HepG2 (cell line): ENCODE results near the gene EPO. TPM values are rescaled to one million over a fixed set of nuclear protein-coding genes. Genes with fewer than 3 reads are reported as not detected.
A peak's percentile ranks its signal among the peaks of the same experiment; 100 is the strongest.

ENCODE experiments used
- ATAC-seq: fragments of 200-7000 bp; cut with Tn5 transposase; 3 replicates; pipeline ENCODE4 v1.9.1; 2020; ENCODE audit warnings: mild to moderate bottlenecking, moderate library complexity
- BruUV-seq: library from RNA; stranded (reverse); fragments of 400-500 nt; replicated peaks from 2 replicates; lab custom pipeline; 2021; lab: Mats Ljungman, UMichigan
- CTCF ChIA-PET: fragments of 300-600 bp; formaldehyde crosslinking; extraction: SDS; loops from one replicate; lab custom pipeline; 2021; ENCODE audit warnings: low total read pairs, inconsistent platforms, low intra/inter-chr PET ratio; lab: Yijun Ruan, JAX
- POLR2A ChIA-PET: fragments of 350-600 bp; sonication (Branson Sonifier 250); formaldehyde crosslinking; loops from one replicate; lab custom pipeline; 2020; ENCODE audit warnings: antibody characterized with exemption, inconsistent platforms; lab: Yijun Ruan, JAX
- DNase-seq: peaks from one replicate; pipeline ENCODE4 v3.0.0-alpha.2; 2015; ENCODE audit warnings: low spot score
- FAIRE-seq: peaks from 3 replicates; lab custom pipeline; 2011; peaks lifted over from hg19 to GRCh38; lab: Jason Lieb, UNC
- H2AFZ ChIP-seq: one replicate; pipeline ENCODE4 v1.6.1; 2011; ENCODE audit warnings: low read length, inconsistent platforms
- H3K27ac ChIP-seq: fragments of 300-600 bp; 3 replicates; pipeline ENCODE4 v1.8.0; 2011; ENCODE audit warnings: mixed run types, mild to moderate bottlenecking, mixed read lengths, low read length, inconsistent platforms; ENCODE audit not compliant: insufficient read depth; ENCODE audit errors: extremely low read length
- H3K27me3 ChIP-seq, 2 experiments: fragments of 200-600 bp in 1 of 2; 2 replicates in 1 of 2; 3 replicates in 1 of 2; pipeline versions ENCODE4 v1.6.0 to v1.8.0; 2011; ENCODE audit warnings: low read length in 2 of 2, mild to moderate bottlenecking in 2 of 2, moderate library complexity in 2 of 2, inconsistent platforms in 1 of 2; ENCODE audit not compliant: insufficient read depth in 2 of 2, control insufficient read depth in 1 of 2
- H3K36me3 ChIP-seq, 2 experiments: fragments of 200-600 bp in 1 of 2; replicated peaks in 1 of 2; 2 replicates in 1 of 2; 3 replicates in 1 of 2; pipeline versions ENCODE4 v1.5.1 to v1.8.0; 2011; ENCODE audit warnings: low read length in 2 of 2, inconsistent platforms in 1 of 2; ENCODE audit not compliant: insufficient read depth in 2 of 2, control insufficient read depth in 1 of 2
- H3K4me1 ChIP-seq: 2 replicates; pipeline ENCODE4 v1.5.1; 2012; ENCODE audit warnings: low read length, inconsistent platforms; ENCODE audit not compliant: insufficient read depth
- H3K4me2 ChIP-seq: 2 replicates; pipeline ENCODE4 v1.6.0; 2011; ENCODE audit warnings: low read depth, low read length, inconsistent platforms
- H3K4me3 ChIP-seq, 3 experiments: fragments of 200-600 bp in 1 of 3; sonication (generic), shearing (Covaris generic) in 1 of 3; replicated peaks in 1 of 3; 2 replicates each; pipeline ENCODE4 v1.5.1; 2011 to 2016; ENCODE audit warnings: low read length in 3 of 3, inconsistent platforms in 2 of 3, low read depth in 2 of 3, mild to moderate bottlenecking in 2 of 3, control low read depth in 1 of 3, mixed read lengths in 1 of 3; ENCODE audit not compliant: insufficient read depth in 1 of 3
- H3K79me2 ChIP-seq: one replicate; pipeline ENCODE4 v1.6.1; 2011; ENCODE audit warnings: low read length, inconsistent platforms; ENCODE audit not compliant: insufficient read depth
- H3K9ac ChIP-seq: 2 replicates; pipeline ENCODE4 v1.6.0; 2011; ENCODE audit warnings: mild to moderate bottlenecking, low read depth, low read length, inconsistent platforms; ENCODE audit not compliant: insufficient read depth
- H3K9me3 ChIP-seq: 2 replicates; pipeline ENCODE4 v1.5.1; 2012; ENCODE audit warnings: mild to moderate bottlenecking, low read length
- H4K20me1 ChIP-seq: 2 replicates; pipeline ENCODE4 v1.6.0; 2011; ENCODE audit warnings: inconsistent platforms, mild to moderate bottlenecking, low read length, moderate library complexity; ENCODE audit not compliant: insufficient read depth
- BHLHE40 ChIP-seq: IDR thresholded peaks from 2 replicates; pipeline ENCODE4 v1.6.1; 2011; ENCODE audit warnings: low read length, improper control_type of control experiment
- HNRNPH1 ChIP-seq: fragments of 200-400 bp; formaldehyde crosslinking; optimal IDR thresholded peaks from 2 replicates; pipeline ENCODE3; 2017; ENCODE audit warnings: mild to moderate bottlenecking, low read depth, low read length
- HOXA3 ChIP-seq: sonication (generic); formaldehyde crosslinking; IDR thresholded peaks from 2 replicates; pipeline ENCODE4 v1.5.0; 2020; ENCODE audit warnings: missing genetic modification reagents
- ZC3H4 ChIP-seq: sonication (generic); formaldehyde crosslinking; IDR thresholded peaks from 2 replicates; pipeline ENCODE4 v1.4.0; 2020; ENCODE audit warnings: missing genetic modification reagents, borderline replicate concordance
- ZNF121 ChIP-seq: sonication (generic); formaldehyde crosslinking; IDR thresholded peaks from 2 replicates; pipeline ENCODE4 v1.5.0; 2020; ENCODE audit warnings: mild to moderate bottlenecking, missing genetic modification reagents
- ZNF234 ChIP-seq: sonication (generic); formaldehyde crosslinking; conservative IDR thresholded peaks from 2 replicates; pipeline ENCODE4 v1.5.1; 2020; ENCODE audit warnings: mild to moderate bottlenecking, missing genetic modification reagents
- ZNF567 ChIP-seq: sonication (generic); formaldehyde crosslinking; IDR thresholded peaks from 2 replicates; pipeline ENCODE4 v1.8.1; 2023; ENCODE audit warnings: mild to moderate bottlenecking, missing genetic modification reagents, borderline replicate concordance
- ZNF709 ChIP-seq: sonication (generic); formaldehyde crosslinking; IDR thresholded peaks from 2 replicates; pipeline ENCODE4 v1.5.0; 2020; ENCODE audit warnings: mild to moderate bottlenecking, missing genetic modification reagents
- WGBS: methylation state at CpG from one replicate; pipeline ENCODE4 v1.1.6; 2017; ENCODE audit warnings: low lambda C conversion rate; 5-methylcytosine and 5-hydroxymethylcytosine counted together
- in situ Hi-C: cut with HindIII; loops from 2 replicates; pipeline ENCODE4 v1.10.0; 2017; ENCODE audit warnings: low pct_unique_long_range_greater_than_20kb; ENCODE audit not compliant: extremely low pct_ligation_motif_present
- intact Hi-C: fragments of 100-400 bp; cut with micrococcal nuclease; formaldehyde crosslinking; loops from one replicate; pipeline ENCODE4 v1.10.0; 2022; ENCODE audit not compliant: unreplicated experiment
- polyA plus RNA-seq, 8 experiments: library from polyadenylated mRNA; depleted of rRNA in 3 of 8; stranded (reverse) in 7 of 8; unstranded in 1 of 8; fragments of >200 nt; fragmentation: Illumina TruSeq in 4 of 8; extraction: Trizol in 4 of 8; gene quantifications; 2 replicates each; pipeline versions ENCODE4 v1.2.1 to v1.2.3, GENCODE V29; 2011 to 2016; ENCODE audit warnings: low read depth in 4 of 8, missing spikeins in 1 of 8, mixed read lengths in 1 of 8; ENCODE audit not compliant: insufficient read depth in 1 of 8
- total RNA-seq, 5 experiments: library from RNA; depleted of rRNA; stranded (reverse); fragments of >200 nt; fragmentation: Illumina TruSeq; extraction: Trizol; gene quantifications; 2 replicates each; pipeline ENCODE4 v1.2.3, GENCODE V29; 2016; ENCODE audit warnings: low read depth in 1 of 5
- TF ChIP-seq, protein P1 (sequence below): sonication (generic); formaldehyde crosslinking; IDR thresholded peaks from 2 replicates; pipeline ENCODE4 v1.5.0; 2020; ENCODE audit warnings: mild to moderate bottlenecking, missing genetic modification reagents

The EPO gene
- total and polyA plus RNA-seq, 2 of the 13 experiments (the other 11 are each of a cell fraction or from before 2014, with no cell fraction given): 10.3 to 25.7 TPM

DNA sequence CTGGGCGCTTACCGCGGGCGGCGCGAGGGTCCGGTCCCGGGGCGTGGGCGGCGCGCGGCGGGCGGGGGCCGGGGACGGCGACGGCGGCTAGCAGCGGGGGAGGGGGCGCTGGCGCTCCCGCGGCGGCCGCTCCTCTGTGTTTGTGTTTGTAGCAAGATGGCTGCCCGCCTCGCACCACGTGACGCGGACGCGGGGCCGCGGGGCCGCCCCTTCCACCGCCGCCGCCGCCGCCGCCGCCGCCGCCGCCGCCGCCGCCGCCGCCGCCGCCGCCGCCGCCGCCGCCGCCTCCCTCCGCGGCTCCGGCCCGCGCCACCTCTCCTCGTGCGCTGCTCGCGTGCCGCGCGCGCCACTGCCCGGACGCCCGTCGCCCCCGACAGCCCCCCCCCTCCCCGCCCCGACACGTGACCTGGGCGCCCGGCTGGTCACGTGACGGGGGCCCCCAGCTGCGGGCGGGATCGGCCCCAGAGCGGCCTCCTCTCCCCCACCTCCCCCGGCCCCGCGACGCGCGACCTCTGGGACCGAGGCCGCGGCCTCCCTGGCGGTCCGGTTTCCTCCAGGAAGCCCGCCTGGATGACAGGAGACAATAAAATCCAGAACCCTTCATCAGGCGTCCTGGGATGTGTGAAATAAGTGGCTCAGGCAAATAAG, 26.0 kb upstream of the EPO start, which contains the start of gene GIGYF1 (continued):
- no peak for TF ChIP-seq ZNF234 (CRISPR knock-in tag)
- peak; percentile 54; the same call in 1 of the 2 replicates for TF ChIP-seq HOXA3 (CRISPR knock-in tag)
- TF ChIP-seq HNRNPH1: no peak
- no peak for TF ChIP-seq ZNF567 (CRISPR knock-in tag)
- TF ChIP-seq BHLHE40: peak; percentile 86
- TF ChIP-seq ZC3H4 (CRISPR knock-in tag): no peak

DNA sequence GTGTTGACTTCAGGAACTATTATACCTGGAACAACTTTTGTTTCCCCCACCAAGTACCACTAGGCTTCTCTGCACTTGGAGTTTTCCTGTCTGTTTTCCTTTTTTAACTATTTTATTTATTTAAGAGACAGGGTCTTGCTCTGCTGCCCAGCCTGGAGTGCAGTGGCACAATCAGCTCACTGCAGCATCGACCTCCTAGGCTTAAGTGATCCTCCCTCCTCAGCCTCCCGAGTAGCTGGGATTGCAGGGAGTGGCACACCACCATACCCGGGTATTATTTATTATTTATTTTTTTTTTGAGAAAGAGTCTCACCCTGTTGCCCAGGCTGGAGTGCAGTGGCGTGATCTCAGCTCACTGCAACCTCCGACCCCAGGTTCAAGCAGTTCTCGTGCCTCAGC, 24.1 kb upstream of the EPO start:
- 0 out of 5 replicates have a peak, but pooled peaks cover 0 to 1% of the 10 kb centered on the region in 2 experiments for H3K36me3 ChIP-seq
- no peak overlapping the region for H3K4me3 ChIP-seq
- no peak overlapping the region for H3K27ac ChIP-seq
- no TSS peak for BruUV-seq
- ATAC-seq: no peak
- in situ Hi-C loops: loop anchor here (10.0 kb wide), 1 partner anchor 231 kb away; the partner anchor contains the start of gene SPACDR
- TF ChIP-seq ZNF121 (CRISPR knock-in tag) (peak; percentile 73; the same call in 1 of the 2 replicates), ZNF709 (CRISPR knock-in tag) (no peak)
- TF ChIP-seq, protein P1, sequence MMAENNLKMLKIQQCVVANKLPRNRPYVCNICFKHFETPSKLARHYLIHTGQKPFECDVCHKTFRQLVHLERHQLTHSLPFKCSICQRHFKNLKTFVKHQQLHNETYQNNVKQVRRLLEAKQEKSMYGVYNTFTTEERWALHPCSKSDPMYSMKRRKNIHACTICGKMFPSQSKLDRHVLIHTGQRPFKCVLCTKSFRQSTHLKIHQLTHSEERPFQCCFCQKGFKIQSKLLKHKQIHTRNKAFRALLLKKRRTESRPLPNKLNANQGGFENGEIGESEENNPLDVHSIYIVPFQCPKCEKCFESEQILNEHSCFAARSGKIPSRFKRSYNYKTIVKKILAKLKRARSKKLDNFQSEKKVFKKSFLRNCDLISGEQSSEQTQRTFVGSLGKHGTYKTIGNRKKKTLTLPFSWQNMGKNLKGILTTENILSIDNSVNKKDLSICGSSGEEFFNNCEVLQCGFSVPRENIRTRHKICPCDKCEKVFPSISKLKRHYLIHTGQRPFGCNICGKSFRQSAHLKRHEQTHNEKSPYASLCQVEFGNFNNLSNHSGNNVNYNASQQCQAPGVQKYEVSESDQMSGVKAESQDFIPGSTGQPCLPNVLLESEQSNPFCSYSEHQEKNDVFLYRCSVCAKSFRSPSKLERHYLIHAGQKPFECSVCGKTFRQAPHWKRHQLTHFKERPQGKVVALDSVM: peak; percentile 42; the same call in 1 of the 2 replicates
- DNase-seq: no peak
- no peak overlapping the region for H3K9ac ChIP-seq
- H3K27me3 ChIP-seq: no peaks in the 10 kb centered on the region
- peaks cover 15% of the 10 kb centered on the region for H4K20me1 ChIP-seq
- 58% methylated on average over 6 of the region's 6 CpGs for WGBS
- ChIA-PET POLR2A (interaction anchor here (0.9 to 3.9 kb wide), 2 partner anchors 9 to 78 kb away, joined by 4 to 18 read pairs; partner anchors contain the start of gene POP7), CTCF (no interaction called here)
- H2AFZ ChIP-seq: no peak overlapping the region
- H3K9me3 ChIP-seq: no peaks in the 10 kb centered on the region
- H3K4me1 ChIP-seq: peaks cover 29% of the 10 kb centered on the region
- peaks cover 24% of the 10 kb centered on the region for H3K79me2 ChIP-seq
- intact Hi-C loops: no loop called here
- no peak overlapping the region for H3K4me2 ChIP-seq
- FAIRE-seq: no peak
